ENCODE measurements around the gene STAC3. TPM values are rescaled to one million over a fixed set of nuclear protein-coding genes. Genes with fewer than 3 reads are reported as not detected.

STAC3 gene
- total and polyA plus RNA-seq, 9 of the 15 experiments (the other 6 are each of a cell fraction or from before 2014, with no cell fraction given): 0.45 to 6.4 (median 3.3) TPM

DNA sequence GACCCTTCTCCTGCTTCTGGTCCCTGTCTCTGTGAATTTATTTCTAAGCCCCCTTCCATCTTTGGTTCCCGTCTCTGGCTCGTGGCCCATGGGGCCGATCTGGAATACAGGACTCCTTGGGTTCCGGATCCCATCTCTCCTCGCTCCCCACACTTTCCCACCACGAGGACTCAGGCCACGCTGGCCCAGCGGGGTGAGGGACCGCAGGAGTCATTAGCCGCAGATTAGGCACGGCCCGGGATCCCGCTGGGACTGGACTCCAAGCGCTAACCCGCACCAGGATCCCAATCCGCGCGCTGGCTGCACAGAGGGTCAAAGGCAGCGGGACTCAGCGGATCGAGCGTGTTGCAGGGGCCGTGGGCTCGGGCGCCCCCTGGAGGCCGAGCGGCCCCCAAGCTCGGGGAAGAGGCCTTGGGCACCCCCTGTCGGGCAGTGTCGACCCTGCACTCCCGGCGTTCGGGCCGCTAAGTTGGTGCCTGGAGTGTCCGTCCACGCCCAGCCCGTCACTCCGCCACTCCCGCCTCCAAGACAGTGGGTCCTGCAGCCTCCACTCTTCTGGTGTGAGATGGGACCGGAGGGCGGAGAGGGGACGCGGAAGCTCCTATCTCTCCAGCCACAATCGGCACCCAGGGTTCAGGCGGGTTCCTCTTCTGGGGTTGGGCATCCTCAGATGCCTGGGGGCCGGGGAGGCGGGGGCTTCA is 12.0 kb downstream of the STAC3 start (continued):
- TF ChIP-seq, protein P1, sequence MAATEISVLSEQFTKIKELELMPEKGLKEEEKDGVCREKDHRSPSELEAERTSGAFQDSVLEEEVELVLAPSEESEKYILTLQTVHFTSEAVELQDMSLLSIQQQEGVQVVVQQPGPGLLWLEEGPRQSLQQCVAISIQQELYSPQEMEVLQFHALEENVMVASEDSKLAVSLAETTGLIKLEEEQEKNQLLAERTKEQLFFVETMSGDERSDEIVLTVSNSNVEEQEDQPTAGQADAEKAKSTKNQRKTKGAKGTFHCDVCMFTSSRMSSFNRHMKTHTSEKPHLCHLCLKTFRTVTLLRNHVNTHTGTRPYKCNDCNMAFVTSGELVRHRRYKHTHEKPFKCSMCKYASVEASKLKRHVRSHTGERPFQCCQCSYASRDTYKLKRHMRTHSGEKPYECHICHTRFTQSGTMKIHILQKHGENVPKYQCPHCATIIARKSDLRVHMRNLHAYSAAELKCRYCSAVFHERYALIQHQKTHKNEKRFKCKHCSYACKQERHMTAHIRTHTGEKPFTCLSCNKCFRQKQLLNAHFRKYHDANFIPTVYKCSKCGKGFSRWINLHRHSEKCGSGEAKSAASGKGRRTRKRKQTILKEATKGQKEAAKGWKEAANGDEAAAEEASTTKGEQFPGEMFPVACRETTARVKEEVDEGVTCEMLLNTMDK (IDR thresholded peaks at IDR 0.05; ENCODE audit: borderline replicate concordance, insufficient read depth, low read depth, low read length, poor library complexity, severe bottlenecking): peak; percentile 89
- TF ChIP-seq, protein P2, sequence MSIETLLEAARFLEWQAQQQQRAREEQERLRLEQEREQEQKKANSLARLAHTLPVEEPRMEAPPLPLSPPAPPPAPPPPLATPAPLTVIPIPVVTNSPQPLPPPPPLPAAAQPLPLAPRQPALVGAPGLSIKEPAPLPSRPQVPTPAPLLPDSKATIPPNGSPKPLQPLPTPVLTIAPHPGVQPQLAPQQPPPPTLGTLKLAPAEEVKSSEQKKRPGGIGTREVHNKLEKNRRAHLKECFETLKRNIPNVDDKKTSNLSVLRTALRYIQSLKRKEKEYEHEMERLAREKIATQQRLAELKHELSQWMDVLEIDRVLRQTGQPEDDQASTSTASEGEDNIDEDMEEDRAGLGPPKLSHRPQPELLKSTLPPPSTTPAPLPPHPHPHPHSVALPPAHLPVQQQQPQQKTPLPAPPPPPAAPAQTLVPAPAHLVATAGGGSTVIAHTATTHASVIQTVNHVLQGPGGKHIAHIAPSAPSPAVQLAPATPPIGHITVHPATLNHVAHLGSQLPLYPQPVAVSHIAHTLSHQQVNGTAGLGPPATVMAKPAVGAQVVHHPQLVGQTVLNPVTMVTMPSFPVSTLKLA (conservative IDR thresholded peaks at IDR 0.05): peak in 1 of 2 experiments; percentile 51; a peak in 1 of 4 replicates
- TF ChIP-seq NR1H2 (CRISPR knock-in tag; IDR thresholded peaks at IDR 0.05) (no peak), PHF8 (IDR thresholded peaks at IDR 0.05; ENCODE audit: borderline replicate concordance, low read length) (peak; percentile 28; the same call in 1 of the 2 replicates), SAP30 (IDR thresholded peaks at IDR 0.05; ENCODE audit: borderline replicate concordance, insufficient read depth, low read depth, low read length, poor library complexity, severe bottlenecking) (no peak), ZNF165 (CRISPR knock-in tag; IDR thresholded peaks at IDR 0.05; ENCODE audit: borderline replicate concordance) (peak; percentile 17; the same call in 1 of the 2 replicates), PRPF4 (IDR thresholded peaks at IDR 0.05; ENCODE audit: insufficient read depth, low read depth, low read length, poor library complexity, severe bottlenecking) (no peak), ZKSCAN1 (IDR thresholded peaks at IDR 0.05; ENCODE audit: low read depth, low read length) (0 out of 2 replicates have a peak, but pooled peaks have one; percentile 62), EZH2 (IDR thresholded peaks at IDR 0.05; ENCODE audit: borderline replicate concordance, low read depth, low read length) (no peak), JUNB (CRISPR knock-in tag; conservative IDR thresholded peaks at IDR 0.05) (no peak), ZNF785 (CRISPR knock-in tag; IDR thresholded peaks at IDR 0.05) (no peak)
- TF ChIP-seq, protein P3, sequence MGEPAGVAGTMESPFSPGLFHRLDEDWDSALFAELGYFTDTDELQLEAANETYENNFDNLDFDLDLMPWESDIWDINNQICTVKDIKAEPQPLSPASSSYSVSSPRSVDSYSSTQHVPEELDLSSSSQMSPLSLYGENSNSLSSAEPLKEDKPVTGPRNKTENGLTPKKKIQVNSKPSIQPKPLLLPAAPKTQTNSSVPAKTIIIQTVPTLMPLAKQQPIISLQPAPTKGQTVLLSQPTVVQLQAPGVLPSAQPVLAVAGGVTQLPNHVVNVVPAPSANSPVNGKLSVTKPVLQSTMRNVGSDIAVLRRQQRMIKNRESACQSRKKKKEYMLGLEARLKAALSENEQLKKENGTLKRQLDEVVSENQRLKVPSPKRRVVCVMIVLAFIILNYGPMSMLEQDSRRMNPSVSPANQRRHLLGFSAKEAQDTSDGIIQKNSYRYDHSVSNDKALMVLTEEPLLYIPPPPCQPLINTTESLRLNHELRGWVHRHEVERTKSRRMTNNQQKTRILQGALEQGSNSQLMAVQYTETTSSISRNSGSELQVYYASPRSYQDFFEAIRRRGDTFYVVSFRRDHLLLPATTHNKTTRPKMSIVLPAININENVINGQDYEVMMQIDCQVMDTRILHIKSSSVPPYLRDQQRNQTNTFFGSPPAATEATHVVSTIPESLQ (CRISPR knock-in tag; IDR thresholded peaks at IDR 0.05): no peak
- TF ChIP-seq, protein P4, sequence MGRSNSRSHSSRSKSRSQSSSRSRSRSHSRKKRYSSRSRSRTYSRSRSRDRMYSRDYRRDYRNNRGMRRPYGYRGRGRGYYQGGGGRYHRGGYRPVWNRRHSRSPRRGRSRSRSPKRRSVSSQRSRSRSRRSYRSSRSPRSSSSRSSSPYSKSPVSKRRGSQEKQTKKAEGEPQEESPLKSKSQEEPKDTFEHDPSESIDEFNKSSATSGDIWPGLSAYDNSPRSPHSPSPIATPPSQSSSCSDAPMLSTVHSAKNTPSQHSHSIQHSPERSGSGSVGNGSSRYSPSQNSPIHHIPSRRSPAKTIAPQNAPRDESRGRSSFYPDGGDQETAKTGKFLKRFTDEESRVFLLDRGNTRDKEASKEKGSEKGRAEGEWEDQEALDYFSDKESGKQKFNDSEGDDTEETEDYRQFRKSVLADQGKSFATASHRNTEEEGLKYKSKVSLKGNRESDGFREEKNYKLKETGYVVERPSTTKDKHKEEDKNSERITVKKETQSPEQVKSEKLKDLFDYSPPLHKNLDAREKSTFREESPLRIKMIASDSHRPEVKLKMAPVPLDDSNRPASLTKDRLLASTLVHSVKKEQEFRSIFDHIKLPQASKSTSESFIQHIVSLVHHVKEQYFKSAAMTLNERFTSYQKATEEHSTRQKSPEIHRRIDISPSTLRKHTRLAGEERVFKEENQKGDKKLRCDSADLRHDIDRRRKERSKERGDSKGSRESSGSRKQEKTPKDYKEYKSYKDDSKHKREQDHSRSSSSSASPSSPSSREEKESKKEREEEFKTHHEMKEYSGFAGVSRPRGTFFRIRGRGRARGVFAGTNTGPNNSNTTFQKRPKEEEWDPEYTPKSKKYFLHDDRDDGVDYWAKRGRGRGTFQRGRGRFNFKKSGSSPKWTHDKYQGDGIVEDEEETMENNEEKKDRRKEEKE (IDR thresholded peaks at IDR 0.05; ENCODE audit: borderline replicate concordance in 1 of 2, control insufficient read depth in 1 of 2, low read depth in 2 of 2, low read length in 1 of 2): no peak
- TF ChIP-seq, protein P5, sequence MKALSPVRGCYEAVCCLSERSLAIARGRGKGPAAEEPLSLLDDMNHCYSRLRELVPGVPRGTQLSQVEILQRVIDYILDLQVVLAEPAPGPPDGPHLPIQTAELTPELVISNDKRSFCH (CRISPR knock-in tag; IDR thresholded peaks at IDR 0.05): no peak
- TF ChIP-seq, protein P5 (tag; IDR thresholded peaks at IDR 0.05): 0 out of 2 replicates have a peak, but pooled peaks have one; percentile 14
